ENCODE results near the gene PPP3R1.

The PPP3R1 gene

DNA sequence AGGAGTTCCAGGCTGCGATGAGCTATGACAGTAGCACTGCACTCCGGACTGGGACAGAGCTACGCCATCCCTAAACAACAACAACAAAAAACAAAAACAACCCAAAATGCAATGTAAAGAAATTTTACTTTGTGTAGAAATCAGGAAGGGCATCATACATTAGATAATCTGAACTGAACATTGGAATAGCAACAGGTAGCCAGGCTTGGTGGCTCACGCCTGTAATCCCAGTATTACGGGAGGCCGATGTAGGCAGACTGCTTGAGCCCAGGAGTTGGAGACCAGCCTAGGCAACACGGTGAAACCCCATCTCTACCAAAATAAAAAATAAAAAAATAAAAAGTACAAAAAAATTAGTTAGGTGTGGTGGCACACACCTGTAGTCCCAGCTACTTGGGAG is 96.7 kb downstream of the PPP3R1 start:
- DNase-seq (ENCODE audit: low spot score) = no peak
- no peak for FAIRE-seq

DNA sequence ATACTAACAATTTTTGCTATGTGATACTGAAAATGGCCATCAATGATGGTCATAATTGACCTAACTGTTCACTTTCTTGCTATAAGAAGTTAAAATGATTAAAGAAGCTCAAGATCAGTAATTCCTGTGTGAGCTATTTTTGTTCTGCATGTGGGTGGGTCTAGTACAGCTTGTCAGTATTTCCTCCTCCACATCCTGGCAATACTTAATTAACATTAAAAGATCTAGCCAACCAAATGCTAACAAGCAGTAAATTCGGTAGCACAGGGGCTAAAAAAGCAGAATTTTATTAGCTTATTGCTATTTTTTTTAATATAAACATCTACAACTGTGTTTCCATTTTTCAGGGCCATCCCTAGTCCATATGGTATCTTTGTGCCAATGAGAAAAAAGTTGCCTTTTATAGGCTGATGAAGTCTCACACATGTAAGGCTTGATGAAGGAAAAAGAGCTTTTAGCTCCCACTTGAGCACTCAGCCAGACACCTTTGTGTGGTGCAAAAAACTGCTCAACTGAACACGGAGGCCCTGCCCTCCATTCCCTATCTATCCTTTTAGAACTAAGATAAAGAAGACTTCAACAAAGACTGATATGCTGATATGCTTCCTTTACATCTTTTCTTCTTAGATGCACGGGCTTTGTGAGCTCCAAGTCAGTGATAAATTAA is 99.5 kb downstream of the PPP3R1 start:
- DNase-seq (ENCODE audit: low spot score) = no peak
- FAIRE-seq = no peak

DNA sequence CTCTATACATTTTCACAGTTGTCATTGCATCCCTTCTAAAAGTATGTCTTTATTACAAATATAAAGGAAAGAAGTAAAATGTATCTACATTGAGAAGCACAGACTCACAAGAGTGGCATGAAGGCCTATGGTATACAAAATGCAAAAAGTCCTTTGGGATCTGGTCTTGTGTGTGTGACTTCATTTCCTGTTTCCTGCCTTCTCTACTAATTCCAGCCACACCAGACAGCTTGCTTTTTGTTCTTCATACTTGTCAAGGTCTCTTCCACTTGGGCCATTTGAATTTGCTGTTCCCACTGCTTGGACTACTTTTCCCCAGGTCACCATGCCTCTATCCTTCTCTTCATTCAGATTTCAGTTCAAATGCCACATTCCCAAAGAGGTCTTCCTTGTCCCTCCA is 101.3 kb downstream of the PPP3R1 start:
- no peak for FAIRE-seq

DNA sequence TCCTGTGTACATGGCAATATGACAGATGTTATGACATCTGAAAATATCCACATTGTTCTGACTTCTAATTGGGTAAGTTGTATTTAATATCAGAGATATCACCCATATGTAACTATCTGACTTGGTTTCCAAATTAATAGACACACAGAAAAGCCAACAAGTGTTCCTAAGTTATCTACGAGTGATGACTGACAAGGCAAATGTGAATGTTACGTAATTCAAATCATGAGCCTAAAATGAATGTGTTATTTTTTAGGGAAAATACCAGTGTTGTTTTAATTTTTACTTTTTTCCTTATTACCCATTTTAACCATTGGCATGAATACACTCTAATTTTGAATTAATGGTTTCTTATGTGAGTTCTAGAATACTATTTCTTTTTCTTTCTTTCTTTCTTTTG is 110.5 kb downstream of the PPP3R1 start:
- FAIRE-seq (no peak), DNase-seq (ENCODE audit: low spot score) (no peak)

More for the DNA sequence above, 101.3 kb downstream of the PPP3R1 start:
- no peak for DNase-seq (ENCODE audit: low spot score)

- FAIRE-seq = no peak
- no peak for DNase-seq (ENCODE audit: low spot score)
Observed at GRCh38 chr2:68135448-68136320, 116.6 kb downstream of the PPP3R1 start.

- FAIRE-seq = no peak
- no peak for DNase-seq (ENCODE audit: low spot score)
Observed at GRCh38 chr2:68134554-68134953, 117.8 kb downstream of the PPP3R1 start.

DNA sequence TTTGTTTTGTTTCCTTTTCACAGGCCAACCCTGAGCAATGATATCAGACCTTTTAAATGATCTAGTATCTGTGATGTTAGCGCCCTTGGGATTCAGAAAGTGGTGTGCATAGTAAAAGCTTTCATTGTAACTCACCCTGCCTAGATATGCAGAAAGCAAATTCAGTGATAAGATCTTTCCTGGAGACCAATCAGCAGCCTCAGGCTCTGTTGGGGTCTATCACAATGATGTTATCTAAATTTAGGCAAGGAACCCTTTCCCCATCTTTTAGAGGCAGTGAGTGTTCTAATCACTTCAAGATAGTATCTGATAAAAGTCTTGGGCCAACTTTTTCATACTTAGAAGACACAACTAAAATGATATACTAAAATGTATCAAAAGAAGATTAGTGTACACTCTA is 118.2 kb downstream of the PPP3R1 start:
- DNase-seq (ENCODE audit: low spot score) = no peak
- FAIRE-seq = no peak

All from RCC 7860 (cell line).